B cell (primary cell): Measurements from ENCODE around the gene MDGA2.

Experiments
- CTCF ChIP-seq: fragments of 200-600 bp; IDR thresholded peaks from one replicate; pipeline ENCODE4 v1.8.0; 2022; ENCODE audit warnings: antibody characterized with exemption, mild to moderate bottlenecking
- EZH2 ChIP-seq: IDR thresholded peaks from 2 replicates; pipeline ENCODE4 v1.6.1; 2012; ENCODE audit warnings: borderline replicate concordance, low read depth, mild to moderate bottlenecking, moderate library complexity, low read length; ENCODE audit not compliant: insufficient read depth, poor library complexity, severe bottlenecking

GRCh38 chr14:46951103-46951502 lies 724.3 kb downstream of the MDGA2 start:
- no peak for TF ChIP-seq CTCF
- no peak for TF ChIP-seq EZH2
